Hepatocyte (in vitro differentiated cells): ENCODE data around the gene TMEM131. TPM values are rescaled to one million over a fixed set of nuclear protein-coding genes. Genes with fewer than 3 reads are reported as not detected.

Experiments used
- DNase-seq: peaks from one replicate; pipeline ENCODE4 v3.0.0-alpha.2; 2016; ENCODE audit warnings: low spot score
- H2AFZ ChIP-seq: fragments of 200-600 bp; sonication (generic); 2 replicates; pipeline ENCODE4 v1.6.0; 2016; ENCODE audit warnings: antibody characterized with exemption, mild to moderate bottlenecking
- H3K27ac ChIP-seq: fragments of 200-600 bp; sonication (generic); 2 replicates; pipeline ENCODE4 v1.5.1; 2016; ENCODE audit warnings: mild to moderate bottlenecking
- H3K27me3 ChIP-seq: fragments of 200-600 bp; sonication (generic); 2 replicates; pipeline ENCODE4 v1.6.1; 2016
- H3K36me3 ChIP-seq: fragments of 200-600 bp; sonication (generic); replicated peaks from 2 replicates; pipeline ENCODE4 v1.5.1; 2016; ENCODE audit warnings: low read depth; ENCODE audit not compliant: insufficient read depth
- H3K4me1 ChIP-seq: fragments of 200-600 bp; sonication (generic); 2 replicates; pipeline ENCODE4 v1.5.1; 2016; ENCODE audit warnings: mild to moderate bottlenecking, moderate library complexity; ENCODE audit not compliant: insufficient read depth
- H3K4me2 ChIP-seq: fragments of 200-600 bp; sonication (generic); 2 replicates; pipeline ENCODE4 v1.6.0; 2016
- H3K4me3 ChIP-seq: fragments of 200-600 bp; sonication (generic); 2 replicates; pipeline ENCODE4 v1.5.1; 2016; ENCODE audit warnings: mild to moderate bottlenecking
- H3K79me2 ChIP-seq: fragments of 200-600 bp; sonication (generic); 2 replicates; pipeline ENCODE4 v1.6.0; 2017; ENCODE audit warnings: mild to moderate bottlenecking
- H3K9me2 ChIP-seq: fragments of 200-600 bp; sonication (generic); replicated peaks from 2 replicates; pipeline ENCODE4 v1.6.0; 2017; ENCODE audit warnings: mild to moderate bottlenecking; ENCODE audit not compliant: insufficient read depth
- H3K9me3 ChIP-seq: fragments of 200-600 bp; sonication (generic); 2 replicates; pipeline ENCODE4 v1.5.1; 2016; ENCODE audit warnings: low read depth, mild to moderate bottlenecking
- H4K20me1 ChIP-seq: fragments of 200-600 bp; sonication (generic); 2 replicates; pipeline ENCODE4 v1.6.0; 2016; ENCODE audit warnings: mild to moderate bottlenecking; ENCODE audit not compliant: insufficient read depth, poor library complexity, severe bottlenecking
- CTCF ChIP-seq: fragments of 200-600 bp; sonication (generic); IDR thresholded peaks from 2 replicates; pipeline ENCODE4 v1.5.1; 2016; ENCODE audit warnings: antibody characterized with exemption, mild to moderate bottlenecking; ENCODE audit not compliant: poor library complexity
- EZH2 ChIP-seq: fragments of 200-600 bp; sonication (generic); IDR thresholded peaks from 2 replicates; pipeline ENCODE4 v1.6.1; 2016; ENCODE audit warnings: antibody characterized with exemption, mild to moderate bottlenecking, borderline replicate concordance
- EZH2phosphoT487 ChIP-seq: fragments of 200-600 bp; sonication (generic); IDR thresholded peaks from one replicate; pipeline ENCODE4 v1.6.1; 2018; ENCODE audit warnings: antibody characterized with exemption, mild to moderate bottlenecking, low read depth, moderate library complexity; ENCODE audit not compliant: unreplicated experiment, severe bottlenecking
- WGBS: methylation state at CpG from one replicate; pipeline ENCODE4 v1.1.6; 2016; ENCODE audit warnings: low lambda C conversion rate; ENCODE audit errors: missing lambda C conversion rate; 5-methylcytosine and 5-hydroxymethylcytosine counted together
- polyA plus RNA-seq: library from polyadenylated mRNA; unstranded; fragments of >200 nt; fragmentation: Nextera tagmentation; extraction: Ambion mirVana; gene quantifications from 2 replicates; pipeline ENCODE4 v1.2.1, GENCODE V29; 2016
- total RNA-seq: library from RNA; depleted of rRNA; stranded (reverse); fragments of >200 nt; gene quantifications from 2 replicates; pipeline ENCODE4 v1.2.3, GENCODE V29; 2014

The TMEM131 gene
- total and polyA plus RNA-seq, 2 experiments from 2014 or later: 17.5 to 42.1 TPM

DNA sequence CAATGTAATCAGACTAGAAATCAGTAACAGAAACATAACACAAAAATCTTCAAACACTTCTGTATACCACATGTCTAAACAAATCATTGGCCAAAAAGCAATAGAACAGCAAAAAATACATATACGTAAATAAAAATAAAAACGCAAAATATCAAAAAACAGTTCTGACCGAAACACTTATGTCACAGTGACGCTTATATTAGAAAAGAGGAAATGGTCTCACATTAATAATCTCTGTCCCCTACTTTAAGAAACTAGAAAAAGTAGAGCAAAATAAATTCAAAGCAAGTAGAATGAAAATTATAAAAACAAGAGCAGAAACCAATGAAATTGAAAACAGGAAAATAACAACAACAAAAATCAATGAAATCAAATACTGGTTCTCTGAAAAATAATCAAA, 41.9 kb downstream of the TMEM131 start:
- H3K27me3 ChIP-seq: no peaks in the 10 kb centered on the region
- no peak for DNase-seq
- H2AFZ ChIP-seq: no peak overlapping the region
- no peaks in the 10 kb centered on the region for H3K36me3 ChIP-seq
- no peak overlapping the region for H3K4me2 ChIP-seq
- no peak overlapping the region for H3K27ac ChIP-seq
- 99% methylated on average over 4 of the region's 4 CpGs for WGBS
- H3K79me2 ChIP-seq: peaks cover 94% of the 10 kb centered on the region
- H4K20me1 ChIP-seq: peaks cover 22% of the 10 kb centered on the region
- H3K4me1 ChIP-seq: peaks cover 11% of the 10 kb centered on the region
- H3K9me2 ChIP-seq: no peaks in the 10 kb centered on the region
- H3K9me3 ChIP-seq: no peaks in the 10 kb centered on the region
- TF ChIP-seq CTCF (no peak), EZH2phosphoT487 (no peak)
- no peak overlapping the region for H3K4me3 ChIP-seq

GRCh38 chr2:97952357-97952756, 43.4 kb downstream of the TMEM131 start:
- H3K9me2 ChIP-seq: no peaks in the 10 kb centered on the region
- H3K79me2 ChIP-seq: peaks cover 92% of the 10 kb centered on the region
- no peak overlapping the region for H2AFZ ChIP-seq
- no peak for DNase-seq
- no peak overlapping the region for H3K27ac ChIP-seq
- H3K36me3 ChIP-seq: no peaks in the 10 kb centered on the region
- TF ChIP-seq EZH2phosphoT487: no peak
- no peak for TF ChIP-seq CTCF
- TF ChIP-seq EZH2: no peak
- 98% methylated on average over 6 of the region's 6 CpGs for WGBS
- peaks cover 19% of the 10 kb centered on the region for H4K20me1 ChIP-seq
- no peaks in the 10 kb centered on the region for H3K9me3 ChIP-seq
- H3K4me2 ChIP-seq: no peak overlapping the region
- peaks cover 11% of the 10 kb centered on the region for H3K4me1 ChIP-seq
- H3K27me3 ChIP-seq: no peaks in the 10 kb centered on the region
- H3K4me3 ChIP-seq: no peak overlapping the region

GRCh38 chr2:97951155-97951680, 44.5 kb downstream of the TMEM131 start:
- 89% methylated on average over 2 of the region's 2 CpGs for WGBS
- Histone ChIP-seq H3K4me2 (peak overlapping the region; percentile 28), H4K20me1 (peaks cover 21% of the 10 kb centered on the region), H3K79me2 (peaks cover 95% of the 10 kb centered on the region), H3K9me3 (no peaks in the 10 kb centered on the region), H3K4me1 (peaks cover 16% of the 10 kb centered on the region), H3K36me3 (no peaks in the 10 kb centered on the region), H3K9me2 (no peaks in the 10 kb centered on the region), H3K27me3 (no peaks in the 10 kb centered on the region), H3K27ac (peak overlapping the region; percentile 33), H3K4me3 (no peak overlapping the region), H2AFZ (no peak overlapping the region)
- no peak for TF ChIP-seq EZH2phosphoT487
- no peak for TF ChIP-seq EZH2
- TF ChIP-seq CTCF: no peak
- no peak for DNase-seq
